Activated CD8-positive, alpha-beta memory T cell treated with anti-CD3 and anti-CD28 coated beads, Interleukin-2, amount 50 U/mL, for 48 hours (primary cell): Measurements from ENCODE around the gene ZNF284.
A peak's percentile ranks its signal among the peaks of the same experiment; 100 is the strongest.

ENCODE experiments used
- DNase-seq: peaks from one replicate; pipeline ENCODE4 v3.0.0-alpha.2; 2020

ZNF284 gene

DNA sequence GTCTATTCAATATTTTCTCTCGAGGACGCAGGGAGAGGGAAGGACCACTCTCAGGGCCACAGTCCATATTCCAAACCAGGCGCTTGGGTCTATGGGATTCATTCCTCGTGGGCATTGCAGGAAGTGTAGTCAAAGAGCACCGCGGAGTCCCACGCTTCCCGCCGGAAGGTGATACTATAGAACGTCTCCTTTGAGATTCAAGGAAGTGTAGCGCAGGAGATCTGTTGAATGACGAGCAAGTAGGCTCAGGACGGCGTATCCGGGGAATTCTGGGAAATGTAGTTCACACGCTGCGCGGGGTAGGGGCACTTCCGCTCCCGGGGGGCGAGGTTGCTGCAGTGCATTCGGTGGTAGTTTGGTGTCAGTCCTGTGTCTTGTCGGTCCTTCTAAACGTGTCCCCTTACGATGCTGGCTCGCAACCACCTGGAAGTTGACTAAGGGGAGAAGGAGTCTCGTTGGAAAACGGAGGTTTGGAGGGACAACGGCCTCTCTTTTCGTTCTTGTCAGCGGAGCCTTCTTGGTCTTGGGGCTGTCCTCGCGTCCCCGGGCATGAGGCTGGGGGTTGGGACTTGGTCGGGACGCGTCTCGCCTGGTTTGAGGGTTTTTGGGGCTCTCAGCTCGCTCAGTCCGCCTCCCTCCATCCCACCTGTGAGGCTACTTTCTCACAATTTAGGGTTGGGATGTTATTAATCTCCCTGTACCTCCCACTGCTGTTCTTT lies at the start of gene ZNF284:
TSS of gene ZNF284 (plus strand) at position 336 of the 719 bp plus-strand sequence. CDS start 4,231 bp downstream, outside the sequence.
- peak; percentile 87 for DNase-seq

DNA sequence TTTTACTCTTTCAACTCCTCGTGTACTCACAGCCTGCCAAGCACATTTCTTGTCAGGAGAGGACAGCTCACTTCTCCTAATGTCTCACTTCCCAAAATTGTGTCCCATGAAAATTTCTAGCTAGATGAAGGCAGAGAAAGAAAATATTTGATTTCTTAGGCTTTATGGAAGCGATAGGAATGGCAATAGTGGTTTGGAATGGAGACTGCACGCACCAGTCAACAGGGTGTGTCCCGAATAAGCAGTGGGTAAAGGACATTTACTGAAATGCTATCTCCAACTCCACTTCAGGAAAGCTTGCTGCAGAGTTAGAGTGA lies 47.1 kb upstream of the ZNF284 start:
- DNase-seq: no peak

DNA sequence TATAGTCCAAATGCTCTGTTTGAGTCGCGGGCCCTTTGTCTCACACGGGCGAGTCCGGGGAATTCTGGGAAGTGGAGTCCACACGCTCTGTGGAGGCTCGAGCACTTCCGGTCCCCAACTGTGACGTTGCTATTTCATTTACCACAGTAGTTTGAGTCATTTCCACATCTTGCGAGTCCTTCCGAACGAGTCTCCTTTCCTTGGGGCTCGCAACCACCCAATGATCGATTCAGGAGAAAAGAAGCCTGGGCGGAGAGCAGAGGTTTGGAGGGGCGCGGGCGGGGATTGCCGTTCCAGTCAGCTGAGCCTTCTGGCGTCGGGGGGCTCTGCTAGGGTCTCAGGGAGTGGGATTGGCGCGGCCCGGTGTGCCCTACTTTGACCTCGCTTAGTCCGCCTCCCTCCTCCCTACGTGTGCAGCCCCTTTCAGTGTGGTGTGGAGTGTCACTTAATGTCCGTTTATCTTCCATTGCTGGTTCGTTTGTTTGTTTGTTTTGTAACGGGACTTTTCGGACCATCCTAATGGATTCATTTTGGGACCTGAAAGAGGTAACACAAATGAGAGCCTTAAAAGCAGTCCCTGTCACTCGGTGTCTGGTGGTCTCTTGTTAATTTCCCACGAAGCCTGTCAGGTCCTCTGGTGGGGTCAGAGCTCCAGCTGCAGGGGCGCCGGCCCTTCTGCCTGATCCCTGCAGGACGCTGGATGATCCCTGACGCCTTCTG lies 46.6 kb upstream of the ZNF284 start, which contains the start of gene ZNF222:
TSS of gene ZNF222 (plus strand) at position 163 of the 720 bp plus-strand sequence. CDS start at position 221, 58 bp downstream.
- DNase-seq: peak; percentile 76

DNA sequence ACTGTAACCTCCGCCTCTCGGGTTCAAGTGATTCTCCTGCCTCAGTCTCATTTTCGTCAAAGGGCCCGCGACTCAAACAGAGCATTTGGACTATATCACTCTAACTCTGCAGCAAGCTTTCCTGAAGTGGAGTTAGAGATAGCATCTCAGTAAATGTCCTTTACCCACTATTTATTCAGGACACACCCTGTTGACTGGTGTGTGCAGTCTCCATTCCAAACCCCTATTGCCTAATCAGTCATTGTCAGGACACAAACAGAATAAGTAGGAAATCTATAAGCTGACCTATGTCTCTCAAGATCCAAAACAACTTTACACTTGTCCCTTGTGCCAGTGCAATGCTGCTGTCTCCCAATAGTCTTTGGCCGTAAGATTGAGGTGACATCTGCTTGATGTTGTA lies 45.3 kb upstream of the ZNF284 start:
- no peak for DNase-seq

- no peak for DNase-seq
Measured at GRCh38 chr19:44032001-44032610, 39.9 kb upstream of the ZNF284 start.

DNA sequence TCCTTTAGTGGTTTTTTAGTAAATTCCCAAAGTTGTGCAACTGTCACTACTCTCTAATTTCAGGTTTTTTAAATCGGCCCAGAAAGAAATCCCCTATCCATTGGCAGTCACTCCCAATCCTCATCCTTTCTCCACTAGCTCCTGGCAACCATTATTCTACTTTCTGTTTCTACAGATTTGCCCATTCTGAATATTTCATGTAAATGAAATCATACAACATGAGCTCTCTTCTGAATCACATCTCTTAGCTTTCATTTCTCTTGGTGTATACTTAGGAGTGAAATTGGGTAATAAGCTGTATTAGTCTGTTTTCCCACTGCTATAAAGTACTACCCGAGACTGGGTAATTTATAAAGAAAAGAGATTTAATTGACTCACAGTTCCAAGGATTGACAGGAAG lies 29.8 kb upstream of the ZNF284 start:
- DNase-seq: no peak

DNA sequence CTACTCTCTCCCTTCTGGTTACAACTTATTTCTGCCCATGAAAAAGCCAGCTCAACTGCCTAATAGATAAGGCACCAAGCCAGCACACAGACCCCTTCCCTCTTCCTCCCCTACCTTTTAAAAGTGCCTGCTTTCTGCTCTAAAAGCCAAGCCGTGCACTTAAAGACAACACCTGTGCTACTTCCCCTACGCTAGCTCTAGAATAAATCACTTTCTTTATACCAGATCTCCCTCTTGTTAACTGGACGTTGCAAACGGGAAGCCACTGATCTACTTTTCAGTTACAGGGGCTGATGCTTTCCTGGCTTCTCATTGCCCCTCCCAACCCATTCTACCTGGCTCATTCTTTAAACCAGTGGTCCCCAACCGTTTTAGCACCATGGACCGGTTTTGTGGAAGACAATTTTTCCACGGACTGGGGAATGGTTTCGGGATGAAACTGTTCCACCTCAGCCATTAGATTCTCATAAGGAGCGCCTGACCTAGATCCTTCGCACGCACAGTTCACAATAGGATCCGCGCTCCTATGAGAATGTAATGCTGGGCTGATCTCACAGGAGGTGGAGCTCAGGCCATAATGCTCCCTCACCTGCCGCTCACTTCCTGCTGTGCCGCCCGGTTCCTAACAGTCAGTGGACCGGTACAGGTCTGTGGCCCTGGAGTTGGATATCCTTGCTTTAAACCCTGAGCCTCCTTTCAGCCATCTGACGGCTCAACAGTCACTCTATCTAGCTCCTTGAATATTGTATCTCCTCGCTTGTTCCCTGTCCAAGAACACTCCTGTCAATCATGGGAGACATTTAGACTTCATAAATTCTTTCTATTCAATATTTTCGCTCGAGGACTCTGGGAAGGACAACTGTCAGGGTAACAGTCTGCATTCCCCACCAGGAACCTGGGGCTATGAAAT lies 21.0 kb upstream of the ZNF284 start:
- DNase-seq: no peak

DNA sequence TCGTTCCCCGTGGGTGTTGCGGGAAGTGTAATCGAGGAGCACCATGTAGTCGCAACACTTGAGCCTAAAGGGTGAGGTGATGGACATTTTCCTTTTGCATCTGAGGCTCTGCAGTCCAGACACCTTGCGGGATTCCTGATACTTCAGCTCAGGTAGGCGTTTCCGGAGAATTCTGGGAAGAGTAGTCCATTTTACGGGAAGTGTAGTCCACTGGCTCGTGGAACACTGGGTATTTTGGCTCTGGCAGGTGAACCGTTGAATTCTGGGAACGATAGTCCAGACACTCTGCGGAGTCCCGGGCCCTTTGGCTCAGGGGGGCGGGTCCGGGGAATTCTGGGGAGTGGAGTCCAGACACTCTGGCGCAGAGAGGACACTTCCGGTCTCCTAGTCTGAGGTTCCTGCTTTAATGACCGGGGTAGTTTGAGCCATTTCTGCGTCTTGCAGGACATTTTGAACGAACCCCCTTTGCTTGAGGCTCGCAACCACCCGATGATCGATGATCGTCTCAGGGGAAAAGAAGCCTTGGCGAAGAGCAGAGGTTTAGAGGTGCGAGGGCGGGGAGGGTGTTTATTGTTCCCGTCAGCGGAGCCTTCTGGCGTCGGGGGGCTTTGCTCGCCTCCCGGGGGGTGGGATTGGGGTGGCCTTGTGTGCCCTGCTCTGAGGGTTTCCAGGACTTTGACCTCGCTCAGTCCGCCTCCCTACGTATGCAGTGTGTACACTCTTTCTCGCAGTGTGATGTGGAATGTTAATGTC lies 20.1 kb upstream of the ZNF284 start, which contains the start of gene ZNF223:
TSS of gene ZNF223 (plus strand) at position 387 of the 753 bp plus-strand sequence. CDS start 3,141 bp downstream, outside the sequence.
- peak; percentile 65 for DNase-seq

DNA sequence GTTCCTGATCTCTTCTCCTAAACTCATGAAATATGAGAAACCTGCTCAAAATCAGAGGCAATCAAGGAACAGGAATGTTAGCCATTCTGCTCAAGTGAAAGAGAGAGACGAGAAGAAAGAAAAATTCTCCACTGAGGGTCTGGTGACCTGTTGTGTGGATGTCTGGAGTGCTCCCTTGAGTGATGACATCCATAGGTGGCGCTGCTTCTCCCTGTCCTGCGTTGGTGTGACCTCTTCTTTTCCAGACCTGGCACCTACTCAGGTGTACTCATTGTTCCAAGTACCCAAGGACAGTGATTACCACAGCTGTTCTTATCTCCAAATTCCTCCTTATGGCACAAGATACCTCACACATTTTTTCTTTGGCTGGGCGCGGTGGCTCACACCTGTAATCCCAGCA lies 16.1 kb upstream of the ZNF284 start:
- DNase-seq: no peak

GRCh38 chr19:44059229-44059628 lies 12.7 kb upstream of the ZNF284 start:
- DNase-seq: no peak

DNA sequence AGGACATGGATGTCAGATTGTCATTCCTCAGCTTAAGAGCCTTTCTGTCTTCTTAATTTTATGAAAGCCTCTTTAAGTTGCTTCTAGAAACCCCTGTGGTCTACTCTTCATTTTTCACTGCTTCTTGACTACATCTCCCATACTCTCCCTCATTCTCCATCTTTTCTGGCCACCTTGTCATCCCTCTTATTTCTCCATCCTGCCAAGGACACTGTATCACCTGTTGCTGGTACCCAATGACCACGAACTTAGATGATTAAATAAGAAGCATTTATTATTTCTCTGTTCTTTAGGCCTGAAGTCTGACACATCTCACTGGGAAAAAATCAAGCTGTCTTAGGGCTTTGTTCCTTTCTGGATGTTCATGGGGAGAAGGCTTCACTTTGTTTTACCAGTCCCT lies 10.9 kb upstream of the ZNF284 start:
- DNase-seq: no peak

DNA sequence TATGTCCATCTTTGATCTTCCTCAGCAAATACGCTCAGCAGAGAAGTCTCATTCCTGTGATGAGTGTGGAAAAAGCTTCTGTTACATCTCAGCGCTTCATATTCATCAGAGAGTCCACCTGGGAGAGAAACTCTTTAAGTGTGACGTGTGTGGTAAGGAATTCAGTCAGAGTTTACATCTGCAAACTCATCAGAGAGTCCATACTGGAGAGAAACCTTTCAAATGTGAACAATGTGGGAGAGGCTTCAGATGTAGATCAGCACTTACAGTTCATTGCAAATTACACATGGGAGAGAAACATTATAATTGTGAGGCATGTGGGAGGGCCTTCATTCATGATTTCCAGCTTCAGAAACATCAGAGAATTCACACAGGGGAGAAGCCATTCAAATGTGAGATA lies 5.7 kb upstream of the ZNF284 start:
- DNase-seq: no peak

DNA sequence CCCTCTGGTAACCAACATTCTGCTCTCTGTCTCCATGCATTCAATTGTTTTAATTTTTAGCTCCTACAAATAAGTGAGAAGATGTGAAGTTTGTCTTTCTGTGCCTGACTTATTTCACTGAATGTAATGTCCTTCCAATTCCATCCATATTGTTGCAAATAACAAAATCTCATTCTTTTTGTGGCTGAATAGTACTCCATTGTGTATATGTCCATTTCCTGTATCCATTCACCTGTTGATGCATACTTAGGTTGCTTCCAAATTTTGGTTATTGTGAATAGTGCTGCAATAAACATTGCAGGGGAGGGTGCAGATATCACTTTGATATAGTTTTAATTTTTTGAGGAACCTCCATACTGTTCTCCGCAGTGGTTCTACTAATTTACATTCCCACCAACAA lies 2.5 kb upstream of the ZNF284 start:
- no peak for DNase-seq

GRCh38 chr19:44072543-44073401 lies 813 bp downstream of the ZNF284 start:
- no peak for DNase-seq

- no peak for DNase-seq
Measured at GRCh38 chr19:44076325-44076724, 4.4 kb downstream of the ZNF284 start.

GRCh38 chr19:44092108-44092507 lies 20.1 kb downstream of the ZNF284 start:
- no peak for DNase-seq

- peak; percentile 86 for DNase-seq
Measured at GRCh38 chr19:44093931-44094765, 22.2 kb downstream of the ZNF284 start, which contains the start of gene ZNF224. Gene ZNF224, plus strand, starts transcription at chr19:44094361. Its CDS starts 3,513 bp downstream, at chr19:44097874.

DNA sequence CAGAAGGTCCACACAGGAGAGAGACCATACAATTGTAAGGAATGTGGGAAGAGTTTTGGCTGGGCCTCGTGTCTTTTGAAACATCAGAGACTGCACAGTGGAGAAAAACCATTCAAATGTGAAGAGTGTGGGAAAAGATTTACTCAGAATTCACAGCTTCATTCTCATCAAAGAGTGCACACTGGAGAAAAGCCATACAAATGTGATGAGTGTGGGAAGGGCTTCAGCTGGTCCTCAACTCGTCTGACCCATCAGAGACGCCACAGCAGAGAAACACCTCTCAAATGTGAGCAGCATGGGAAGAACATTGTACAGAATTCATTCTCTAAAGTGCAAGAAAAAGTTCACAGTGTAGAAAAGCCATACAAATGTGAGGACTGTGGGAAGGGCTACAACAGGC lies 35.8 kb downstream of the ZNF284 start:
- DNase-seq: no peak

DNA sequence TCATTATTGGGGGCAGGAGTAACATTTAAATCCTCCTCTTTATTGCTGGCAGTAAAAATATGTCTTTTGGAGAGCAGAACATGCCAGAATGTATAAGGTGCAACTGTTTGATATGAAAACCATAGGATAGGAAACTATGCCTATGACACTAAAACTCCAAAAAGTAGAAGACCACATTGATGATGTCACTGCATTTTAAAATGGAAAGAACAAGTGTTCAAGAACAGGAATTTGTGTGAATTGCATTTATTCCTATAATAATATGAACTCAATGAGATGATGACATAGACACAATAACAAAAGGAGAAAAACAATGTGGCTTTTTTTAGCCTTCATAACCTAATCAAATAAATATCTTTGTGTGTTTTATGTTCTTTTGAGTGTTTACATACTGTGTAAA lies 37.5 kb downstream of the ZNF284 start:
- no peak for DNase-seq

DNA sequence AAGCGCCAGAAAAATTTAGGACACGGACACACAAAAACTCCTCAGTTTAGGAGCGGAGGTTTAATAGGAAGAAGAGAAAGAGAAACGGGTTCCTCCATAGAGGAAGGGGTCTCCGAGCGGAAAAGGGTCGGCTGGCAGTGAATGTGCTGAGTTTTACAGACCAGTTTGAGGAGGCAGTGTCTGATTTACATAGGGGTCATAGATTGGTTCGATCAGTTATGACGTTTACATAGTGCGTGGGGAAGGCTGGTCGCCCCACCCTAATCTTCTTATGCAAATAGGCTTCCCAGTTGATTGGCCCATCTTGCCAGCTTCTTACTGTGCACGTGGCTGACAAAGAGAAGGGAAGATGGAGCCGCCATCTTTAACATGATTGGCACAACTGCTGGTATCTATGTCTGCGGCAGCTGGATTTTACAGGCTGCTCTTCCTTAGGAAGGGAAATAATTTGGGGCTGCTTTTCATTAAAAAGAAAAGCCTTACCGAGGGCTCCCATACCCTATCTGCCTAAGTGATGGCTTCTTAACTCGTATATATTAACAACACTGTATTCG lies 40.0 kb downstream of the ZNF284 start:
- no peak for DNase-seq
